H9 (cell line): ENCODE measurements around the gene PTPRN2. TPM values are rescaled to one million over a fixed set of nuclear protein-coding genes. Genes with fewer than 3 reads are reported as not detected.

Experiments used
- DNase-seq: peaks from one replicate; pipeline ENCODE4 v3.0.0-alpha.2; 2017
- H2AFZ ChIP-seq: one replicate; pipeline ENCODE4 v1.6.1; 2013; ENCODE audit warnings: mild to moderate bottlenecking, low read length, control low read depth, moderate library complexity
- H2AK5ac ChIP-seq: 2 replicates; pipeline ENCODE4 v1.6.1; 2013; ENCODE audit warnings: low read length, control low read depth, mixed read lengths; ENCODE audit not compliant: insufficient read length
- H2BK120ac ChIP-seq: one replicate; pipeline ENCODE4 v1.6.1; 2013; ENCODE audit warnings: low read depth, mild to moderate bottlenecking, low read length, control low read depth, inconsistent platforms; ENCODE audit not compliant: poor library complexity, severe bottlenecking
- H2BK12ac ChIP-seq: 2 replicates; pipeline ENCODE4 v1.6.1; 2013; ENCODE audit warnings: low read length, control low read depth, mixed read lengths, low read depth; ENCODE audit not compliant: insufficient read length
- H2BK15ac ChIP-seq: 2 replicates; pipeline ENCODE4 v1.6.1; 2013; ENCODE audit warnings: low read depth, low read length, control low read depth
- H2BK20ac ChIP-seq: one replicate; pipeline ENCODE4 v1.6.1; 2013; ENCODE audit warnings: low read depth, mild to moderate bottlenecking, low read length, control low read depth, inconsistent platforms; ENCODE audit not compliant: poor library complexity, severe bottlenecking
- H2BK5ac ChIP-seq: 2 replicates; pipeline ENCODE4 v1.6.1; 2013; ENCODE audit warnings: low read length, control low read depth, mixed read lengths; ENCODE audit not compliant: insufficient read length
- H3K14ac ChIP-seq: 2 replicates; pipeline ENCODE4 v1.6.1; 2013; ENCODE audit warnings: low read length, control low read depth; ENCODE audit not compliant: insufficient read depth
- H3K18ac ChIP-seq: 2 replicates; pipeline ENCODE4 v1.6.1; 2013; ENCODE audit warnings: low read depth, mild to moderate bottlenecking, mixed read lengths, low read length, control low read depth; ENCODE audit not compliant: insufficient read length
- H3K23ac ChIP-seq: 2 replicates; pipeline ENCODE4 v1.6.1; 2013; ENCODE audit warnings: low read length, control low read depth, mixed read lengths, low read depth; ENCODE audit not compliant: insufficient read length
- H3K23me2 ChIP-seq: 2 replicates; pipeline ENCODE4 v1.6.1; 2013; ENCODE audit warnings: low read depth, mild to moderate bottlenecking, mixed read lengths, low read length, control low read depth; ENCODE audit not compliant: insufficient read length, poor library complexity, severe bottlenecking
- H3K27ac ChIP-seq: 2 replicates; pipeline ENCODE4 v1.5.1; 2013; ENCODE audit warnings: low read length, control low read depth, mixed read lengths, low read depth; ENCODE audit not compliant: insufficient read length
- H3K27me3 ChIP-seq: 2 replicates; pipeline ENCODE4 v1.6.1; 2013; ENCODE audit warnings: low read length, control low read depth, inconsistent platforms; ENCODE audit not compliant: insufficient read depth
- H3K4ac ChIP-seq: 2 replicates; pipeline ENCODE4 v1.6.1; 2013; ENCODE audit warnings: low read depth, mild to moderate bottlenecking, control low read depth, inconsistent platforms, low read length, moderate library complexity
- H3K4me1 ChIP-seq: 2 replicates; pipeline ENCODE4 v1.6.1; 2013; ENCODE audit warnings: low read length, control low read depth, inconsistent platforms; ENCODE audit not compliant: insufficient read depth
- H3K4me2 ChIP-seq: 2 replicates; pipeline ENCODE4 v1.6.1; 2013; ENCODE audit warnings: low read length, control low read depth, mixed read lengths; ENCODE audit not compliant: insufficient read length, insufficient read depth
- H3K56ac ChIP-seq: 2 replicates; pipeline ENCODE4 v1.6.1; 2013; ENCODE audit warnings: low read depth, mild to moderate bottlenecking, mixed read lengths, low read length, control low read depth; ENCODE audit not compliant: insufficient read length
- H3K79me1 ChIP-seq: 2 replicates; pipeline ENCODE4 v1.6.1; 2013; ENCODE audit warnings: low read depth, mild to moderate bottlenecking, moderate library complexity, low read length, control low read depth, inconsistent platforms; ENCODE audit not compliant: insufficient read depth, poor library complexity, severe bottlenecking
- H3K79me2 ChIP-seq: 2 replicates; pipeline ENCODE4 v1.6.1; 2013; ENCODE audit warnings: low read length, control low read depth, inconsistent platforms; ENCODE audit not compliant: insufficient read depth
- H3K9ac ChIP-seq: 2 replicates; pipeline ENCODE4 v1.6.1; 2013; ENCODE audit warnings: low read length, control low read depth, mixed read lengths; ENCODE audit not compliant: insufficient read length; ENCODE audit errors: extremely low read depth
- H3K9me3 ChIP-seq: one replicate; pipeline ENCODE4 v1.6.1; 2013; ENCODE audit warnings: low read depth, low read length, inconsistent platforms; ENCODE audit not compliant: control insufficient read depth
- H3T11ph ChIP-seq: one replicate; pipeline ENCODE4 v1.6.1; 2013; ENCODE audit warnings: mild to moderate bottlenecking, low read length, control low read depth, inconsistent platforms
- H4K20me1 ChIP-seq: one replicate; pipeline ENCODE4 v1.6.1; 2013; ENCODE audit not compliant: control insufficient read depth, insufficient read length, insufficient read depth
- H4K5ac ChIP-seq: 2 replicates; pipeline ENCODE4 v1.6.1; 2013; ENCODE audit warnings: low read depth, mild to moderate bottlenecking, mixed read lengths, low read length, control low read depth; ENCODE audit not compliant: insufficient read length
- H4K8ac ChIP-seq: replicated peaks from 2 replicates; pipeline ENCODE4 v1.6.1; 2013; ENCODE audit warnings: low read length, control low read depth, mixed read lengths, low read depth; ENCODE audit not compliant: insufficient read length
- H4K91ac ChIP-seq: 2 replicates; pipeline ENCODE4 v1.6.1; 2013; ENCODE audit warnings: low read depth, mild to moderate bottlenecking, moderate library complexity, mixed read lengths, low read length, control low read depth; ENCODE audit not compliant: insufficient read length
- H3K27ac Mint-ChIP-seq, 3 experiments: 2 replicates in 2 of 3; 3 replicates in 1 of 3; pipeline ENCODE4 v1.8.0; 2020 to 2021; ENCODE audit warnings: mixed read lengths in 3 of 3, mild to moderate bottlenecking in 1 of 3, moderate library complexity in 1 of 3
- H3K27me3 Mint-ChIP-seq: 2 replicates; pipeline ENCODE4 v1.8.0; 2021; ENCODE audit warnings: low read depth, mild to moderate bottlenecking, moderate library complexity, mixed read lengths
- H3K36me3 Mint-ChIP-seq, 3 experiments: 2 replicates in 2 of 3; 3 replicates in 1 of 3; pipeline ENCODE4 v1.8.0; 2020 to 2021; ENCODE audit warnings: low read depth in 3 of 3, mixed read lengths in 3 of 3; ENCODE audit not compliant: insufficient read depth in 1 of 3
- H3K4me1 Mint-ChIP-seq, 2 experiments: 2 replicates each; pipeline ENCODE4 v1.8.0; 2020; ENCODE audit warnings: mixed read lengths in 2 of 2
- H3K4me3 Mint-ChIP-seq, 2 experiments: 2 replicates in 1 of 2; 3 replicates in 1 of 2; pipeline ENCODE4 v1.8.0; 2020 to 2021; ENCODE audit warnings: mild to moderate bottlenecking in 2 of 2, mixed read lengths in 2 of 2, moderate library complexity in 1 of 2
- H3K9me3 Mint-ChIP-seq, 2 experiments: 2 replicates in 1 of 2; 3 replicates in 1 of 2; pipeline ENCODE4 v1.8.0; 2020; ENCODE audit warnings: mild to moderate bottlenecking in 2 of 2, mixed read lengths in 2 of 2, moderate library complexity in 1 of 2
- CTCF ChIP-seq: fragments of 200-600 bp; sonication (generic); conservative IDR thresholded peaks from 3 replicates; pipeline ENCODE4 v1.8.0; 2021; ENCODE audit warnings: antibody characterized with exemption, mild to moderate bottlenecking
- WGBS: extraction: QIAGEN DNeasy Blood & Tissue Kit; methylation state at CpG from one replicate; pipeline ENCODE4 v1.1.7; 2013; ENCODE audit warnings: missing lambda C conversion rate, low lambda C conversion rate, mixed read lengths; ENCODE audit not compliant: insufficient read length; ENCODE audit errors: extremely low coverage; 5-methylcytosine and 5-hydroxymethylcytosine counted together
- total RNA-seq: library from RNA; stranded (reverse); gene quantifications from 2 replicates; pipeline ENCODE4 v1.2.1, GENCODE V29; 2021

The PTPRN2 gene
- total RNA-seq, 1 experiment from 2014 or later = 5.2 TPM

DNA sequence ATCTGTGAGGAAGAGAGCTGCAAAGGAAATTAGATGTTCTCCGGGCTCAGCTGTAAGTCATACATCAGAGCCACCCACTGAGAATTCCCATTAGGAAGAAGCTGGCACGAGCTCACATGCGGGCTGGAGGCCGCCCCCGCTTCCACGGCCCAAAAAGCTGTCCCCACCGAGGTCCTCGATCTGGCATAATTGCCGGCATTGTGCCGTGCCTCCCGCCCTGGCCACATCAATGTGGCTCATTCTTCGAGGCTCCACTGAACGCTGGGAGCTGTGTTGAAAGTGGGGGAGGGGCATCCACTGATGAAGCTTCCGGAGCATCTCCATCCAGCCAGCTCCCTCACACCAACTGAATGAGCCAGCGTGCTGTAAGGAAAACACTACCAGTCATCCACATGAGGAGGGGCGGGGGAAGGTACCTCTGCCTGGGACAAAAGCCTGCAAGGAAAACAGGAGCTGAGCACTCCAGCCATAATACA is 173.1 kb downstream of the PTPRN2 start:
- Mint-ChIP-seq H3K4me3 (no peak overlapping the region), H3K36me3 (peaks cover 0 to 15% (median 2%) of the 10 kb centered on the region in 3 experiments; a peak in 5 of 7 replicates), H3K9me3 (peaks cover 24 to 28% of the 10 kb centered on the region in 2 experiments), H3K4me1 (peaks cover 14% of the 10 kb centered on the region in 2 experiments), H3K27ac (no peak overlapping the region), H3K27me3 (peaks cover 3% of the 10 kb centered on the region)
- no peak overlapping the region for H4K91ac ChIP-seq
- H4K5ac ChIP-seq = no peak overlapping the region
- no peak overlapping the region for H3K14ac ChIP-seq
- no peak overlapping the region for H3K9ac ChIP-seq
- H3K18ac ChIP-seq = no peak overlapping the region
- no peak overlapping the region for H2BK120ac ChIP-seq
- H3K23ac ChIP-seq = no peak overlapping the region
- H3K4me1 ChIP-seq = no peaks in the 10 kb centered on the region
- no peaks in the 10 kb centered on the region for H3K27me3 ChIP-seq
- no peaks in the 10 kb centered on the region for H3K79me2 ChIP-seq
- no peak overlapping the region for H4K8ac ChIP-seq
- H3K23me2 ChIP-seq = no peaks in the 10 kb centered on the region
- no peak for TF ChIP-seq CTCF
- H2AK5ac ChIP-seq = no peak overlapping the region
- peaks cover 20% of the 10 kb centered on the region for H3K9me3 ChIP-seq
- H2BK12ac ChIP-seq = no peak overlapping the region
- H2AFZ ChIP-seq = no peak overlapping the region
- H2BK20ac ChIP-seq = no peak overlapping the region
- no peak overlapping the region for H3K4ac ChIP-seq
- no peaks in the 10 kb centered on the region for H3K79me1 ChIP-seq
- H3T11ph ChIP-seq = no peak overlapping the region
- H3K27ac ChIP-seq = no peak overlapping the region
- no peak overlapping the region for H2BK5ac ChIP-seq
- no peak for DNase-seq
- no peaks in the 10 kb centered on the region for H4K20me1 ChIP-seq
- H3K4me2 ChIP-seq = no peak overlapping the region
- no peak overlapping the region for H2BK15ac ChIP-seq
- WGBS = no CpG with 5 or more reads among the region's 16 CpGs
- no peak overlapping the region for H3K56ac ChIP-seq
